Pancreas (tissue), 10 donors: Measurements from ENCODE around the gene PRR22. TPM values are rescaled to one million over a fixed set of nuclear protein-coding genes. Genes with fewer than 3 reads are reported as not detected.

ENCODE experiments used
- ATAC-seq, 4 donors: fragments of 200-7000 bp; cut with Tn5 transposase; one replicate each; pipeline versions ENCODE4 v1.8.0 to v1.9.1; 2020; ENCODE audit warnings: mild to moderate bottlenecking in 4 of 4, moderate library complexity in 4 of 4
- DNase-seq, 6 donors: peaks; one replicate each; pipeline ENCODE4 v3.0.0-alpha.2; 2020
- FAIRE-seq: peaks from 2 replicates; lab custom pipeline; 2012; peaks lifted over from hg19 to GRCh38; lab: Jason Lieb, UNC
- H3K27ac ChIP-seq, 4 donors: fragments of 200-600 bp; sonication (generic); 1 replicate in 3 of 4; 2 replicates in 1 of 4; pipeline versions ENCODE4 v1.5.0 to v1.8.0; 2020
- H3K27me3 ChIP-seq, 4 donors: fragments of 200-600 bp; one replicate each; pipeline ENCODE4 v1.8.0; 2021
- H3K36me3 ChIP-seq, 3 donors: fragments of 200-600 bp; sonication (generic) in 1 of 3; one replicate each; pipeline versions ENCODE4 v1.5.0 to v1.8.0; 2020 to 2021
- H3K4me1 ChIP-seq, 3 donors: fragments of 200-600 bp; one replicate each; pipeline ENCODE4 v1.8.0; 2021
- H3K4me3 ChIP-seq, 4 donors: fragments of 200-600 bp; sonication (generic) in 2 of 4; one replicate each; pipeline versions ENCODE4 v1.5.0 to v1.8.0; 2020 to 2021
- H3K9me3 ChIP-seq, 4 donors: fragments of 200-600 bp; one replicate each; pipeline ENCODE4 v1.8.0; 2021
- WGBS, 2 donors: extraction: QIAGEN DNeasy Blood & Tissue Kit; methylation state at CpG; one replicate each; pipeline ENCODE4 v1.1.7; 2013; 5-methylcytosine and 5-hydroxymethylcytosine counted together
- intact Hi-C, 3 donors: fragments of 100-400 bp; cut with DNase I; formaldehyde crosslinking; loops; one replicate each; pipeline versions ENCODE4 v1.11.1 to v1.14.2; 2022
- polyA plus RNA-seq, 2 donors: library from polyadenylated mRNA; stranded (reverse); fragments of 200-250 nt; gene quantifications; one replicate each; pipeline ENCODE4 v1.2.3, GENCODE V29; 2013
- total RNA-seq, 6 donors: library from RNA; stranded (reverse); fragmentation: NEBNext Ultra II Directional in 4 of 6; extraction: Animal tissue kit (Norgen Biotek cat#: 25700) in 4 of 6; gene quantifications; one replicate each; pipeline versions ENCODE4 v1.2.1 to v1.2.4, GENCODE V29; 2021 to 2023
- TF ChIP-seq, protein P1 (sequence below), 4 donors: fragments of 200-600 bp; sonication (generic) in 3 of 4; IDR thresholded peaks; one replicate each; pipeline versions ENCODE4 v1.5.0 to v1.8.0; 2021; ENCODE audit warnings: antibody characterized with exemption in 4 of 4
- donor health status: healthy with polysubstance abuse.
- donor health status: DM: no; HTN: no; CAD: no; lungs with moderate emphysema.
- donor health status: DM: no; HTN: no; CAD: no.
- donor health status: control.
- donor health status: control.
- donor health status: Bipolar disorder and iron deficiency.
- donor health status: DM: yes; HTN: yes; CAD: no.
- donor health status: DM: no; HTN: no; CAD: no.
- donor health status: DM: no; HTN: no; CAD: no.
- donor health status: DM: yes; HTN: yes; CAD: no.

The PRR22 gene
- total and polyA plus RNA-seq, 8 donors: 0.61 to 25.9 (median 2.1) TPM

GRCh38 chr19:5775668-5776309 is 8.8 kb downstream of the PRR22 start:
- ATAC-seq (peak in 3 of 4 donors; percentile 27 to 50 (median 34)), DNase-seq (no peak), FAIRE-seq (no peak)
- 55% methylated on average over 17 of the region's 17 CpGs for WGBS, 2 donors
- H3K27ac ChIP-seq: no peak overlapping the region
- intact Hi-C loops: loop anchor here in 1 of 3 donors (10.0 kb wide), 1 partner anchor 249 kb away; no protein-coding TSS in a partner anchor
- H3K9me3 ChIP-seq: no peaks in the 10 kb centered on the region
- no peaks in the 10 kb centered on the region for H3K27me3 ChIP-seq
- no peaks in the 10 kb centered on the region for H3K4me1 ChIP-seq
- no peak overlapping the region for H3K4me3 ChIP-seq
- TF ChIP-seq, protein P1, sequence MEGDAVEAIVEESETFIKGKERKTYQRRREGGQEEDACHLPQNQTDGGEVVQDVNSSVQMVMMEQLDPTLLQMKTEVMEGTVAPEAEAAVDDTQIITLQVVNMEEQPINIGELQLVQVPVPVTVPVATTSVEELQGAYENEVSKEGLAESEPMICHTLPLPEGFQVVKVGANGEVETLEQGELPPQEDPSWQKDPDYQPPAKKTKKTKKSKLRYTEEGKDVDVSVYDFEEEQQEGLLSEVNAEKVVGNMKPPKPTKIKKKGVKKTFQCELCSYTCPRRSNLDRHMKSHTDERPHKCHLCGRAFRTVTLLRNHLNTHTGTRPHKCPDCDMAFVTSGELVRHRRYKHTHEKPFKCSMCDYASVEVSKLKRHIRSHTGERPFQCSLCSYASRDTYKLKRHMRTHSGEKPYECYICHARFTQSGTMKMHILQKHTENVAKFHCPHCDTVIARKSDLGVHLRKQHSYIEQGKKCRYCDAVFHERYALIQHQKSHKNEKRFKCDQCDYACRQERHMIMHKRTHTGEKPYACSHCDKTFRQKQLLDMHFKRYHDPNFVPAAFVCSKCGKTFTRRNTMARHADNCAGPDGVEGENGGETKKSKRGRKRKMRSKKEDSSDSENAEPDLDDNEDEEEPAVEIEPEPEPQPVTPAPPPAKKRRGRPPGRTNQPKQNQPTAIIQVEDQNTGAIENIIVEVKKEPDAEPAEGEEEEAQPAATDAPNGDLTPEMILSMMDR (IDR thresholded peaks at IDR 0.05): no peak
- no peaks in the 10 kb centered on the region for H3K36me3 ChIP-seq

DNA sequence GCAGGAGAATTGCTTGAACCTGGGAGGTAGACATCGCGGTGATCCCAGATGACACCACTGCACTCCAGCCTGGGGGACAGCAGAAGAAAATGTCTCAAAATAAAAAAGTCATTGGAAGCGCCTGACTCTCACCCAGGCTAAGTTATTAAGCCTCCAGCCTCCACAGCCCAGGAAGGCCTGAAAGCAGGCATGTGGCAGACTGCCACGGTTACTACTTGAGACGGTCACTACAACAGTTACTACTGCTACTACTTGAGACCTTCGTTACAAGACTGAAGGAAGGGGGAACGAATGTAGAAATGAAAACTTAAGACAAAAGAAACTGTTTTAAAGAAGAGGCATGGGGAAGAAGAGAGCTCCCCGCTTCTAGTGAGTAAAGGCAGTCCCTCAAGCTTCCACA is 9.6 kb downstream of the PRR22 start:
- FAIRE-seq (no peak), DNase-seq (no peak), ATAC-seq (no peak)
- intact Hi-C loops: loop anchor here in 1 of 3 donors (10.0 kb wide), 1 partner anchor 250 kb away; no protein-coding TSS in a partner anchor
- Histone ChIP-seq H3K9me3 (no peaks in the 10 kb centered on the region), H3K4me1 (no peaks in the 10 kb centered on the region), H3K27me3 (no peaks in the 10 kb centered on the region), H3K36me3 (no peaks in the 10 kb centered on the region), H3K27ac (no peak overlapping the region), H3K4me3 (no peak overlapping the region)
- 78 to 81% methylated on average over 8 of the region's 8 CpGs for WGBS, 2 donors
- TF ChIP-seq, protein P1 (IDR thresholded peaks at IDR 0.05): no peak

GRCh38 chr19:5773276-5773675 is 11.3 kb downstream of the PRR22 start:
- TF ChIP-seq, protein P1 (IDR thresholded peaks at IDR 0.05): no peak
- WGBS, 2 donors: 69 to 74% methylated on average over 5 of the region's 5 CpGs
- Histone ChIP-seq H3K4me1 (no peaks in the 10 kb centered on the region), H3K27me3 (no peaks in the 10 kb centered on the region), H3K9me3 (no peaks in the 10 kb centered on the region), H3K4me3 (no peak overlapping the region), H3K27ac (no peak overlapping the region), H3K36me3 (no peaks in the 10 kb centered on the region)
- no peak for ATAC-seq
- DNase-seq: no peak
- intact Hi-C loops: loop anchor here in 1 of 3 donors (10.0 kb wide), 1 partner anchor 252 kb away; no protein-coding TSS in a partner anchor
- no peak for FAIRE-seq

DNA sequence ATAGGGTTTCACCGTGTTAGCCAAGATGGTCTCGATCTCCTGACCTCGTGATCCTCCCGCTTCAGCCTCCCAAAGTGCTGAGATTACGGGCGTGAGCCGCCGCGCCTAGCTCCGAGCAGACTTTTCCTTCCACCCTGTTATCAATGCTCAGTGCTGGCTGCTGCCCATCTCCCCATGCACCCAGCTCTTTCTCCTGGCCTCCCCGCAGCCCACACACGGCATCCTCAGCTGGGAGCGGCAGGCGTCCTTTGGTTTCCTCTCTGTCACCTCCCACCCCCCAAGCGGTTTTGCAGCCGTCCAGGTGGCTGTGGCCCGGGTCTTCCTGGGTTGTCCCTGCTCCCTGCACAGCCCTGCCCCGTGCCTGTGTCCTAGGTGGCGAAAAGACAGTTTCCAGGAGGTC is 12.1 kb downstream of the PRR22 start:
- Histone ChIP-seq H3K9me3 (no peaks in the 10 kb centered on the region), H3K4me1 (no peaks in the 10 kb centered on the region), H3K27me3 (no peaks in the 10 kb centered on the region), H3K36me3 (no peaks in the 10 kb centered on the region), H3K27ac (no peak overlapping the region), H3K4me3 (no peak overlapping the region)
- intact Hi-C loops: loop anchor here in 1 of 3 donors (10.0 kb wide), 1 partner anchor 252 kb away; no protein-coding TSS in a partner anchor
- WGBS, 2 donors: 73 to 81% methylated on average over 19 of the region's 19 CpGs
- FAIRE-seq (no peak), DNase-seq (no peak), ATAC-seq (no peak)
- TF ChIP-seq, protein P1 (IDR thresholded peaks at IDR 0.05): no peak

GRCh38 chr19:5767949-5768348 is 16.6 kb downstream of the PRR22 start:
- FAIRE-seq (no peak), DNase-seq (no peak), ATAC-seq (no peak)
- no peaks in the 10 kb centered on the region for H3K9me3 ChIP-seq
- no peaks in the 10 kb centered on the region for H3K36me3 ChIP-seq
- no peaks in the 10 kb centered on the region for H3K27me3 ChIP-seq
- H3K27ac ChIP-seq: no peak overlapping the region
- TF ChIP-seq, protein P1 (IDR thresholded peaks at IDR 0.05): no peak
- no peaks in the 10 kb centered on the region for H3K4me1 ChIP-seq
- intact Hi-C loops: no loop called here
- H3K4me3 ChIP-seq: no peak overlapping the region
- WGBS, 2 donors: 87 to 91% methylated on average over 10 of the region's 10 CpGs
